Caco-2 (cell line): ENCODE measurements around the gene HOXA6. TPM values are rescaled to one million over a fixed set of nuclear protein-coding genes. Genes with fewer than 3 reads are reported as not detected.

Experiments
- BruUV-seq: library from RNA; stranded (reverse); fragments of 400-500 nt; replicated peaks from 2 replicates; lab custom pipeline; 2021; lab: Mats Ljungman, UMichigan
- CTCF ChIA-PET: fragments of 300-600 bp; sonication (Branson Sonifier 250); formaldehyde crosslinking; loops from one replicate; lab custom pipeline; 2022; ENCODE audit warnings: antibody characterized with exemption; lab: Charles Lee
- POLR2A ChIA-PET: fragments of 300-600 bp; sonication (Branson Sonifier 250); formaldehyde crosslinking; loops from one replicate; lab custom pipeline; 2022; ENCODE audit warnings: antibody characterized with exemption; lab: Charles Lee
- DNase-seq, 2 experiments: peaks; one replicate each; pipeline versions ENCODE4 v3.0.0 to v3.0.0-alpha.2; 2020 to 2022
- H3K27me3 ChIP-seq: replicated peaks from 2 replicates; pipeline ENCODE4 v1.6.0; 2011; ENCODE audit warnings: low read length; ENCODE audit not compliant: control insufficient read depth, insufficient read depth
- H3K36me3 ChIP-seq: 2 replicates; pipeline ENCODE4 v1.5.1; 2011; ENCODE audit warnings: low read length; ENCODE audit not compliant: control insufficient read depth, insufficient read depth
- H3K4me1 ChIP-seq: fragments of 250-450 bp; sonication (Bioruptor Pico); 2 replicates; pipeline ENCODE4 v1.5.1; 2020; ENCODE audit warnings: mild to moderate bottlenecking
- H3K4me3 ChIP-seq: 2 replicates; pipeline ENCODE4 v1.5.1; 2011; ENCODE audit warnings: low read depth, mild to moderate bottlenecking, control low read depth, low read length
- H3K9me3 ChIP-seq: fragments of 250-450 bp; sonication (Bioruptor Pico); 2 replicates; pipeline ENCODE4 v1.5.1; 2020; ENCODE audit warnings: mild to moderate bottlenecking, moderate library complexity
- H3K27ac Mint-ChIP-seq: one replicate; pipeline ENCODE4 v1.8.0; 2022; ENCODE audit warnings: mixed read lengths; ENCODE audit not compliant: unreplicated experiment
- H3K27me3 Mint-ChIP-seq: one replicate; pipeline ENCODE4 v1.8.0; 2022; ENCODE audit warnings: mixed read lengths; ENCODE audit not compliant: insufficient read depth, unreplicated experiment
- H3K36me3 Mint-ChIP-seq: one replicate; pipeline ENCODE4 v1.8.0; 2022; ENCODE audit warnings: mild to moderate bottlenecking, mixed read lengths; ENCODE audit not compliant: insufficient read depth, unreplicated experiment
- H3K4me1 Mint-ChIP-seq: one replicate; pipeline ENCODE4 v1.8.0; 2022; ENCODE audit warnings: low read depth, mixed read lengths; ENCODE audit not compliant: unreplicated experiment
- H3K4me3 Mint-ChIP-seq: one replicate; pipeline ENCODE4 v1.8.0; 2022; ENCODE audit warnings: mild to moderate bottlenecking, moderate library complexity, mixed read lengths; ENCODE audit not compliant: unreplicated experiment
- H3K9me3 Mint-ChIP-seq: one replicate; pipeline ENCODE4 v1.8.0; 2022; ENCODE audit warnings: mixed read lengths; ENCODE audit not compliant: unreplicated experiment
- intact Hi-C: fragments of 100-400 bp; cut with micrococcal nuclease; formaldehyde crosslinking; loops from one replicate; pipeline ENCODE4 v1.10.0; 2022; ENCODE audit not compliant: unreplicated experiment
- total RNA-seq: library from RNA; stranded (reverse); gene quantifications from 2 replicates; pipeline ENCODE4 v1.2.3, GENCODE V29; 2022
- TF ChIP-seq, protein P1 (sequence below), 2 experiments: fragments of 200-600 bp in 1 of 2; IDR thresholded peaks; 1 replicate in 1 of 2; 2 replicates in 1 of 2; pipeline versions ENCODE4 v1.5.1 to v1.8.0; 2011 to 2022; ENCODE audit warnings: antibody characterized with exemption in 1 of 2, control low read depth in 1 of 2, inconsistent platforms in 1 of 2, low read depth in 1 of 2, low read length in 1 of 2, mild to moderate bottlenecking in 1 of 2, moderate library complexity in 1 of 2; ENCODE audit not compliant: insufficient read depth in 1 of 2, severe bottlenecking in 1 of 2, unreplicated experiment in 1 of 2

The HOXA6 gene
- total RNA-seq, 1 experiment from 2014 or later = 5.6 TPM

DNA sequence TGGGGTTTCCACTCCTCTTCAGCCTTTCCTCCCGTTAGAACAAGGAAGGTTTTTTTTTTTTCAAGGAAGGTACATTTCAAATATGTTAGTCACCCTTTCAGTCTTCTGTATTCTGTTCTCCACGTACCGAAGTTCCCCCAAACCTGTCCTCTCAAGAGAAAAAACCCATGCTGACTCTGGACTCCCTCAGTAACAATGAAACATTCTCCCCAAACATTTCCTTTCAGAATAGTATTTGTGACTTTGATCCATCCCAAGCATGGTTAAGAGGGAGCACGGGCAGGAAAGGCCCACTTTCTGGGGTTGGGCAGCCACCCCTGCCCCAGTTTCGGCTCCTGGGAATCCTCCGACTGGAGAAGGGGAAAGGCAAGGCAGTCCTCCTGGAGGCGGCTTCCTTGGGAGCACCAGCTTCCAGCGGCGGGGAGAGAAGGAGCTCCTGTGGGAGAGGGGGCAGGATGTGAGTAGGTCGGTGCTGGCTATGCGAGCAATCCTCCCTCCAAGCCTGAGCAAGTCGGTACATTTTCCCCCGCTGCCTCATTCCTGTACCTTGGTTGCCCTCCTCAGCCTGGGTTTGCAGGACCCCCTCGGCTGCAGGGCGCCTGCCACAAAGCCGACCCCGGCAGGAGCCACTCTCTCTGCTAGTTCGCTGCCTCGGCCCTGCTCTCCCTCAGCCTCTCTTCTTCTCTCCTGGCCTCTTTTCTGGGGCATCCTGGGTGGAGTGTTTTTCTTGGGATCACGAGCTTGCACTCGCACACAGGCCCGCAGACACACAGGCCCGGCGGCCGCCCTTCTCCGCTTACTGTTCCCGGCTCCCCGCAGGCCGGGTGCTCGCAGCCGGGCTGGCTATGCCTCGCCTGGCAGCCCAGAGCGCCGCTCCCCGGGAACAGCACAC lies 49.6 kb downstream of the HOXA6 start:
- Histone ChIP-seq H3K9me3 (no peaks in the 10 kb centered on the region), H3K27me3 (no peaks in the 10 kb centered on the region), H3K4me3 (peak overlapping the region; percentile 86), H3K4me1 (peaks cover 10% of the 10 kb centered on the region), H3K36me3 (no peaks in the 10 kb centered on the region)
- BruUV-seq = no TSS peak
- no peak for DNase-seq
- Mint-ChIP-seq H3K4me3 (peak overlapping the region; percentile 87), H3K9me3 (no peaks in the 10 kb centered on the region), H3K36me3 (peaks cover 33% of the 10 kb centered on the region), H3K27me3 (no peaks in the 10 kb centered on the region), H3K4me1 (peaks cover 35% of the 10 kb centered on the region), H3K27ac (peak overlapping the region; percentile 74)
- ChIA-PET CTCF (interaction anchor here (0.7 to 2.1 kb wide), 3 partner anchors 13 to 247 kb away, joined by 3 to 7 read pairs (median 3); no protein-coding TSS in a partner anchor), POLR2A (no interaction called here)
- intact Hi-C loops = loop anchor here (2.0 kb wide), 1 partner anchor 59 kb away; no protein-coding TSS in a partner anchor
- TF ChIP-seq, protein P1, sequence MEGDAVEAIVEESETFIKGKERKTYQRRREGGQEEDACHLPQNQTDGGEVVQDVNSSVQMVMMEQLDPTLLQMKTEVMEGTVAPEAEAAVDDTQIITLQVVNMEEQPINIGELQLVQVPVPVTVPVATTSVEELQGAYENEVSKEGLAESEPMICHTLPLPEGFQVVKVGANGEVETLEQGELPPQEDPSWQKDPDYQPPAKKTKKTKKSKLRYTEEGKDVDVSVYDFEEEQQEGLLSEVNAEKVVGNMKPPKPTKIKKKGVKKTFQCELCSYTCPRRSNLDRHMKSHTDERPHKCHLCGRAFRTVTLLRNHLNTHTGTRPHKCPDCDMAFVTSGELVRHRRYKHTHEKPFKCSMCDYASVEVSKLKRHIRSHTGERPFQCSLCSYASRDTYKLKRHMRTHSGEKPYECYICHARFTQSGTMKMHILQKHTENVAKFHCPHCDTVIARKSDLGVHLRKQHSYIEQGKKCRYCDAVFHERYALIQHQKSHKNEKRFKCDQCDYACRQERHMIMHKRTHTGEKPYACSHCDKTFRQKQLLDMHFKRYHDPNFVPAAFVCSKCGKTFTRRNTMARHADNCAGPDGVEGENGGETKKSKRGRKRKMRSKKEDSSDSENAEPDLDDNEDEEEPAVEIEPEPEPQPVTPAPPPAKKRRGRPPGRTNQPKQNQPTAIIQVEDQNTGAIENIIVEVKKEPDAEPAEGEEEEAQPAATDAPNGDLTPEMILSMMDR (IDR thresholded peaks at IDR 0.05; ENCODE audit: insufficient read depth in 1 of 2, low read depth in 1 of 2, low read length in 1 of 2, severe bottlenecking in 1 of 2, unreplicated experiment in 1 of 2) = no peak

DNA sequence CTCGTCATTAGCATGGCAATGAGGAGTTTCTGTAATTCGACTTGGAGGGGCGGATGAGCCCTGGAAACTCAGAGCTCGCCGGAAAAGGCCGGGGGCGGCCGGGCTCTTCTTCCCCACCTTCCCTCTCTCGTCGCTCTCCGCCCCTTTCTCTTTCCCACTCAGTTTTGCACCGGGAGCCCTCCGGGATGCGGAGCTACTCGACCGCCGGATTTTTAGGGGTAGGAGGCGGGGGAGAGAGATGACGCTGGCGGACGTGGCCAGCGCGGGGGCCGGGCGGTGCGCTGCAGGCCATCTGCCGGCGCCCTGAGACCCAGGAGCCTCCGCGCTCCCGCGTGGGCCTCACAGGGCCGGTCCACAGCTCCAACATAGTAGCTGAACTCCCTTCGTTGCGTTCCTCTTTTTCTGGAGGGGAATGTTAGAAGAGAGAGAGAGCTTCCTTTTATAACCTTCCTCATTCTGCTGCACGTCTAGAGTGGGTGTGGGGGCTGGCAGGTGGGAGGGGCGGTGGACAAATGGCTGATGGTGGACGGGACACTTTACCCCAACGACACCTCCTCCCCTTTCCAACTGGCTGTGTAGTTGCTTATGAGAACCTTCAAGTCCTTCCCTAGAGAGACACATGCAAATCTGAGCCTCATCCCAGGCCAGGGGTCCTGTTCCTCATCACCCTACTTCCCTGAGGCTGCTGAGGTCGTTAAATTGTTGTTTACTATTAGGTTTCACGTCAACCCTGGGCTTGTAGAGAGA lies 50.6 kb downstream of the HOXA6 start:
- H3K27me3 Mint-ChIP-seq = no peaks in the 10 kb centered on the region
- Histone ChIP-seq H3K9me3 (no peaks in the 10 kb centered on the region), H3K27me3 (no peaks in the 10 kb centered on the region), H3K4me1 (peaks cover 10% of the 10 kb centered on the region), H3K36me3 (no peaks in the 10 kb centered on the region), H3K4me3 (peak overlapping the region; percentile 86)
- H3K4me1 Mint-ChIP-seq = peaks cover 42% of the 10 kb centered on the region
- TF ChIP-seq, protein P1 (IDR thresholded peaks at IDR 0.05; ENCODE audit: insufficient read depth in 1 of 2, low read depth in 1 of 2, low read length in 1 of 2, severe bottlenecking in 1 of 2, unreplicated experiment in 1 of 2) = no peak
- intact Hi-C loops = loop anchor here (1.0 to 2.0 kb wide), 4 partner anchors 13 to 237 kb away; partner anchors contain the start of gene SKAP2
- H3K27ac Mint-ChIP-seq = peak overlapping the region; percentile 74
- BruUV-seq = no TSS peak
- H3K36me3 Mint-ChIP-seq = peaks cover 33% of the 10 kb centered on the region
- no peaks in the 10 kb centered on the region for H3K9me3 Mint-ChIP-seq
- DNase-seq = peak in 1 of 2 experiments; percentile 47
- POLR2A ChIA-PET = interaction anchor here (0.7 to 1.7 kb wide), 7 partner anchors 10 to 109 kb away, joined by 3 to 16 read pairs (median 5); partner anchors contain the start of gene HOXA7
- peak overlapping the region; percentile 87 for H3K4me3 Mint-ChIP-seq
- CTCF ChIA-PET = interaction anchor here (0.6 to 2.1 kb wide), 7 partner anchors 14 to 233 kb away, joined by 3 to 7 read pairs (median 3); partner anchors contain the start of gene HOXA3
